OCI-LY1 (cell line): ENCODE data around the gene MTHFD1L.

ENCODE experiments used
- EZH2 ChIP-seq: fragments of 200-600 bp; sonication (generic), shearing (Covaris generic); IDR thresholded peaks from 2 replicates; pipeline ENCODE4 v1.8.0; 2017; ENCODE audit warnings: borderline replicate concordance, mixed run types, mild to moderate bottlenecking, antibody characterized with exemption, low read length, moderate library complexity, mixed read lengths
- TF ChIP-seq, protein P1 (sequence below): fragments of 200-600 bp; sonication (generic), shearing (Covaris generic); IDR thresholded peaks from 2 replicates; pipeline ENCODE4 v1.5.1; 2017; ENCODE audit warnings: mild to moderate bottlenecking, antibody characterized with exemption, low read length, moderate library complexity, mixed read lengths

DNA sequence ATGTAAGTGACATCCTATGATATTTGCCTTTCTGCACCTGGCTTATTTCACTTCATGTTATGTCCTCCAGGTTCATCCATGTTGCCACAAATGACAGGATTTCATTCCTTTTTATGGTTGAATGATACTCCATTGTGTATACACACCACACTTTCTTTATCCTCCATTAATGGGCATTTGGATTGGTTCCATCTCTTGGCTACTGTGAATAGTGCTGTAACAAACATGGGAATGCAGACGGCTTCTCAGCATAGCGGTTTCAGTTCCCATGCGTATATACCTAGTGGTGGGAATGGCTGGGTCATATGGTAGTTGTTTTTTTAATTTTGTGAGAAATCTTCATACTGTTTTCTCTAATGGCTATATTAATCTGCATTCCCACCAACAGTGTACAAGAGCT is 14.8 kb downstream of the MTHFD1L start:
- TF ChIP-seq, protein P1, sequence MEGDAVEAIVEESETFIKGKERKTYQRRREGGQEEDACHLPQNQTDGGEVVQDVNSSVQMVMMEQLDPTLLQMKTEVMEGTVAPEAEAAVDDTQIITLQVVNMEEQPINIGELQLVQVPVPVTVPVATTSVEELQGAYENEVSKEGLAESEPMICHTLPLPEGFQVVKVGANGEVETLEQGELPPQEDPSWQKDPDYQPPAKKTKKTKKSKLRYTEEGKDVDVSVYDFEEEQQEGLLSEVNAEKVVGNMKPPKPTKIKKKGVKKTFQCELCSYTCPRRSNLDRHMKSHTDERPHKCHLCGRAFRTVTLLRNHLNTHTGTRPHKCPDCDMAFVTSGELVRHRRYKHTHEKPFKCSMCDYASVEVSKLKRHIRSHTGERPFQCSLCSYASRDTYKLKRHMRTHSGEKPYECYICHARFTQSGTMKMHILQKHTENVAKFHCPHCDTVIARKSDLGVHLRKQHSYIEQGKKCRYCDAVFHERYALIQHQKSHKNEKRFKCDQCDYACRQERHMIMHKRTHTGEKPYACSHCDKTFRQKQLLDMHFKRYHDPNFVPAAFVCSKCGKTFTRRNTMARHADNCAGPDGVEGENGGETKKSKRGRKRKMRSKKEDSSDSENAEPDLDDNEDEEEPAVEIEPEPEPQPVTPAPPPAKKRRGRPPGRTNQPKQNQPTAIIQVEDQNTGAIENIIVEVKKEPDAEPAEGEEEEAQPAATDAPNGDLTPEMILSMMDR, result no peak
- TF ChIP-seq EZH2, result no peak
